ENCODE data around the gene BEND4.
A peak's percentile ranks its signal among the peaks of the same experiment; 100 is the strongest.
"Not testable (repeated sequence)": the region's sequence is repeated elsewhere in the genome, so short reads cannot be mapped to it uniquely, and the experiment has no call there.

Gene BEND4

GRCh38 chr4:42152507-42153504, at the start of gene BEND4:
TSS of gene BEND4 (minus strand) at chr4:42152655. CDS start at chr4:42152143, 512 bp downstream.
- Mint-ChIP-seq H3K27ac (no peak within 1 kb of the TSS), H3K4me1 (ENCODE audit: low read depth) (peaks cover 21% of the 10 kb centered on the region), H3K36me3 (ENCODE audit: low read depth) (no peaks in the 10 kb centered on the region), H3K27me3 (peaks cover 48% of the 10 kb centered on the region), H3K9me3 (no peaks in the 10 kb centered on the region), H3K4me3 (peak within 1 kb of the TSS; percentile 76)
- intact Hi-C loops (cut with micrococcal nuclease), result no loop called here

- no peaks in the 10 kb centered on the region for H3K9me3 Mint-ChIP-seq
- no peaks in the 10 kb centered on the region for H3K4me1 Mint-ChIP-seq (ENCODE audit: low read depth)
- H3K4me3 Mint-ChIP-seq, result no peak overlapping the region
- H3K27me3 Mint-ChIP-seq, result no peaks in the 10 kb centered on the region
- H3K27ac Mint-ChIP-seq, result no peak overlapping the region
- H3K36me3 Mint-ChIP-seq (ENCODE audit: low read depth), result no peaks in the 10 kb centered on the region
- intact Hi-C loops (cut with micrococcal nuclease), result no loop called here
Measured at GRCh38 chr4:42197341-42197740, 44.9 kb upstream of the BEND4 start.

- Mint-ChIP-seq H3K9me3 (peaks cover 9% of the 10 kb centered on the region), H3K27me3 (no peaks in the 10 kb centered on the region), H3K27ac (no peak overlapping the region), H3K36me3 (ENCODE audit: low read depth) (no peaks in the 10 kb centered on the region), H3K4me3 (no peak overlapping the region), H3K4me1 (ENCODE audit: low read depth) (no peaks in the 10 kb centered on the region)
- intact Hi-C loops (cut with micrococcal nuclease), result no loop called here
Measured at GRCh38 chr4:42172921-42173320, 20.5 kb upstream of the BEND4 start.

GRCh38 chr4:42172128-42172790, 19.8 kb upstream of the BEND4 start:
- Mint-ChIP-seq H3K4me3 (no peak overlapping the region), H3K27me3 (no peaks in the 10 kb centered on the region), H3K9me3 (peaks cover 3% of the 10 kb centered on the region), H3K4me1 (ENCODE audit: low read depth) (no peaks in the 10 kb centered on the region), H3K36me3 (ENCODE audit: low read depth) (no peaks in the 10 kb centered on the region), H3K27ac (no peak overlapping the region)
- intact Hi-C loops (cut with micrococcal nuclease), result no loop called here

- Mint-ChIP-seq H3K27me3 (no peaks in the 10 kb centered on the region), H3K4me3 (no peak overlapping the region)
- intact Hi-C loops (cut with micrococcal nuclease), result no loop called here
Measured at GRCh38 chr4:42167709-42168108, 15.3 kb upstream of the BEND4 start.

GRCh38 chr4:42166186-42166585, 13.7 kb upstream of the BEND4 start:
- H3K4me1 Mint-ChIP-seq (ENCODE audit: low read depth); H3K27ac Mint-ChIP-seq; H3K27me3 Mint-ChIP-seq; H3K4me3 Mint-ChIP-seq; H3K36me3 Mint-ChIP-seq (ENCODE audit: low read depth); intact Hi-C loops (cut with micrococcal nuclease): not testable (repeated sequence)
- peaks cover 10% of the 10 kb centered on the region for H3K9me3 Mint-ChIP-seq

More at GRCh38 chr4:42167709-42168108, 15.3 kb upstream of the BEND4 start:
- peaks cover 10% of the 10 kb centered on the region for H3K9me3 Mint-ChIP-seq
- H3K27ac Mint-ChIP-seq, result no peak overlapping the region
- no peaks in the 10 kb centered on the region for H3K4me1 Mint-ChIP-seq (ENCODE audit: low read depth)
- H3K36me3 Mint-ChIP-seq (ENCODE audit: low read depth), result no peaks in the 10 kb centered on the region

- Mint-ChIP-seq H3K27ac (no peak overlapping the region), H3K4me3 (no peak overlapping the region), H3K36me3 (ENCODE audit: low read depth) (no peaks in the 10 kb centered on the region), H3K9me3 (peaks cover 8% of the 10 kb centered on the region), H3K27me3 (peaks cover 2% of the 10 kb centered on the region), H3K4me1 (ENCODE audit: low read depth) (no peaks in the 10 kb centered on the region)
- intact Hi-C loops (cut with micrococcal nuclease), result no loop called here
Measured at GRCh38 chr4:42159271-42160001, 7.0 kb upstream of the BEND4 start.

GRCh38 chr4:42151568-42152506, 618 bp downstream of the BEND4 start:
- Mint-ChIP-seq H3K4me1 (ENCODE audit: low read depth) (peaks cover 21% of the 10 kb centered on the region), H3K36me3 (ENCODE audit: low read depth) (no peaks in the 10 kb centered on the region), H3K27ac (no peak overlapping the region), H3K9me3 (no peaks in the 10 kb centered on the region), H3K4me3 (peak overlapping the region; percentile 76), H3K27me3 (peaks cover 48% of the 10 kb centered on the region)
- intact Hi-C loops (cut with micrococcal nuclease), result no loop called here

- Mint-ChIP-seq H3K27ac (no peak overlapping the region), H3K27me3 (peaks cover 46% of the 10 kb centered on the region), H3K4me3 (peak overlapping the region; percentile 76), H3K36me3 (ENCODE audit: low read depth) (no peaks in the 10 kb centered on the region), H3K9me3 (no peaks in the 10 kb centered on the region), H3K4me1 (ENCODE audit: low read depth) (peaks cover 21% of the 10 kb centered on the region)
- intact Hi-C loops (cut with micrococcal nuclease), result no loop called here
Measured at GRCh38 chr4:42150653-42151567, 1.5 kb downstream of the BEND4 start.

GRCh38 chr4:42149004-42149403, 3.5 kb downstream of the BEND4 start:
- Mint-ChIP-seq H3K36me3 (ENCODE audit: low read depth) (no peaks in the 10 kb centered on the region), H3K27me3 (peaks cover 46% of the 10 kb centered on the region), H3K4me1 (ENCODE audit: low read depth) (peaks cover 21% of the 10 kb centered on the region), H3K4me3 (no peak overlapping the region), H3K27ac (no peak overlapping the region), H3K9me3 (no peaks in the 10 kb centered on the region)
- intact Hi-C loops (cut with micrococcal nuclease), result no loop called here

GRCh38 chr4:42148425-42148824, 4.0 kb downstream of the BEND4 start:
- peaks cover 21% of the 10 kb centered on the region for H3K4me1 Mint-ChIP-seq (ENCODE audit: low read depth)
- H3K4me3 Mint-ChIP-seq, result no peak overlapping the region
- no peaks in the 10 kb centered on the region for H3K9me3 Mint-ChIP-seq
- H3K27me3 Mint-ChIP-seq, result peaks cover 40% of the 10 kb centered on the region
- no peaks in the 10 kb centered on the region for H3K36me3 Mint-ChIP-seq (ENCODE audit: low read depth)
- H3K27ac Mint-ChIP-seq, result no peak overlapping the region
- intact Hi-C loops (cut with micrococcal nuclease), result no loop called here

- no peaks in the 10 kb centered on the region for H3K4me1 Mint-ChIP-seq (ENCODE audit: low read depth)
- H3K27ac Mint-ChIP-seq, result no peak overlapping the region
- no peaks in the 10 kb centered on the region for H3K9me3 Mint-ChIP-seq
- intact Hi-C loops (cut with micrococcal nuclease), result no loop called here
- H3K36me3 Mint-ChIP-seq (ENCODE audit: low read depth), result no peaks in the 10 kb centered on the region
- no peak overlapping the region for H3K4me3 Mint-ChIP-seq
- H3K27me3 Mint-ChIP-seq, result no peaks in the 10 kb centered on the region
Measured at GRCh38 chr4:42144028-42144427, 8.4 kb downstream of the BEND4 start.
